GDM1 (cell line): Measurements from ENCODE around the gene GPR132.

Experiments used
- DNase-seq: peaks from one replicate; lab custom pipeline; 2025; lab: John Stamatoyannopoulos, UW

Gene GPR132

DNA sequence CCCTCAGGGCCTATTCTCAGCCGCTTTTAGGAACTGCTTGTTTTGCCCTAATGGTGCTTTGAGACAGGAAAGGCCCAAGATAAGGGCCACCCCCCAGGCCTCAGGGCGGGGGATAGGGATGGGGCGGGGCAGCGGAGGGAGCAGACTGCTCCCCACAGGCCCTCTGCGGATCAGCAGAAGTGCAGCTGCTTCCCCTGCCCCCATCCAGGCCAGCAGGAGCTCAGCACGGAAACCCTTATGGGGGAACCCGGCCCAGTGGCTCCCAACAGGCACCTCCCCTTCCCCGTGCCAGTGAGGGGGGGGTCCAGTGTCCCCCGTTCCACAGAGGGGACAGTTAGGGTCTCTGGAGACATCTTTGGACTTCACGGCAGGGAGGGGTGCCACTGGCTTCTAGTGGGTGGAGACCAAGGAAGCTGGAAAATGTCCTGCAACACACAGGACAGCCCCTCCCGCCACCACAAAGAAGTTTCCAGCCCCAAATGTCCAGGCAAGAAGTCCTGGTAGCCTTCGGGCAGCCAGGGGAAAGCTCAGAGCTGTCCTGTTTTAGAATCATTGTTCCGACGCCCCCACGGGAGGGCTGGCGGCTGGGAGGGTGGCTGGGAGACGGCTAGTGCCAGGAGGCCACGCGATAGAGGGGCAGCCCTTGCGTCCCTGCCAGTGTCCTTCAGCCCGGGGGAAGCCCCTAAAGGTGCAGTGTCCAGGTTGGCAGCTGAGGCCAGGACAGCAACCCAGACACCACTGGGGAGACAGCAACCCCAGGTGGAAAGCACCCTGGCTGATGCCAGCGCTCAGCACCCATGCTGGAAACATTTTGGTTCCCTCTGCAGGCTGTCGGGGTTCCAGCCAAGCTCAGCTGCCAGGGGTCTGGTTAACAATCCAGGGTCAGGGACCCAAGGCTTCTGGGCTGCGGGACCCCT lies 10.4 kb upstream of the GPR132 start:
- DNase-seq: peak; percentile 82

DNA sequence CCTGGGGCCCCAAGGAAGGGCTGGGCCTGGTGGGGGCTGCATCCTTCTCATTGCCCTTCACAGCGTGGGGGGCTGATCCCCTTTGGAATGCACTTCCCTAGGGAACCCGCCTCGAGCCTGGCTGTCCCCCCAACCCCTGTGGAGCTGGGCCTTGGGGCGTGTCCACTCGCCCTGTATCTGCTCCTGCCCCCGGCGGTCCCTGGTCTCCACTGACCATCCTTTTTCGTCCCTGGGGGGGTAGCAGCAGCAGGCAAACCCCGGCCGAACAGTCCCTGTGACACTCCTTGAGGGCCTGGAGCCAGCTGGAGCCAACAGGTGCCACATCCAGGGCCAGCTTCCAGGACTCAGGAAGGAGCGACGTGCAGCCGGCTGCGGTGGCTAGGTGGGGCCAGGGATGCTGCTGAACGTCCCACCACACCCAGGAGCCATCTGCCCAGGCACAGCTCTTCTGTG lies 9.4 kb upstream of the GPR132 start:
- no peak for DNase-seq

DNA sequence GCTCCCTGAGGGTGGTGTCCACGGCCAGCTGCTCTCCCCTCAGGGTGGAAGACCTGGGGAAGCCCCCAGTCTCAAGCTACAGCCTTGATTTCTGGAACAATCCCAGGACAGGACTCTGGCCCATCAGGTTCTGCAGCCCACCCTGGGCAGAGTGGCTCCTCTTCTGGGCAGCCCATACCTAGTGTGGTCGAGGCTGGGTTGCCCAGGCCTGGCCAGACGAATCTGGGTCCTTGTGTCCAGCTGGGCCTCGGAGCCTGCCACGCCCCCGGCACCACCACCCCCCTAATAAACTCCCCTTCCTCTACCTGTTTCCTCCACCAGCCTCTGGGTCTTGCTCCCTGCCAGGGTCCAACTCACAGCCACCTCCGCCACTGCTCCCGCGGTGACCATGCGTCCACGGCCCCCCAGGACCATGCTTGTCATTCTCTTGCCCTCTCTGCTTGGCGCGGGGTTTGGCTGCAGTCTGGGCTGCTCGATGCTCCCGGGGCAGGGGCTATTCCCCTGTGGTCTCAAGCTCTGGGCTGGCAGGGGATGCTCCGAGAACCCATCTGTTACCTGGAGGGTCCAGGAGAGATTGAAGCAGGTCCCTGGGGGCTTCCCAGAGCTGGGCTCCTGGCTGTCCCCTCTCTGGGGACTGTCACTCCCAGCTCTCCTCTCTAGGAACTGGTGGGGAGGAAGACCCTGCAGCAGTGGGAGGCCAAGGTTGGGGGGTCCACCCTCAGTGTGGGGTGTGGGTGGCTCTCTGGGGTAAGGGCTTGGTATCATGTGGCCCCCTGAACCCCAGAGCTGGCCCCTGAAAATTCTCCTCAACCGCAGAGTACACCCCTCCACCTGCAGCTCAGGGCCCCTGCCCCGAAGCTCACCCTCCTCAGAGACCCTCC lies 8.7 kb upstream of the GPR132 start:
- no peak for DNase-seq

DNA sequence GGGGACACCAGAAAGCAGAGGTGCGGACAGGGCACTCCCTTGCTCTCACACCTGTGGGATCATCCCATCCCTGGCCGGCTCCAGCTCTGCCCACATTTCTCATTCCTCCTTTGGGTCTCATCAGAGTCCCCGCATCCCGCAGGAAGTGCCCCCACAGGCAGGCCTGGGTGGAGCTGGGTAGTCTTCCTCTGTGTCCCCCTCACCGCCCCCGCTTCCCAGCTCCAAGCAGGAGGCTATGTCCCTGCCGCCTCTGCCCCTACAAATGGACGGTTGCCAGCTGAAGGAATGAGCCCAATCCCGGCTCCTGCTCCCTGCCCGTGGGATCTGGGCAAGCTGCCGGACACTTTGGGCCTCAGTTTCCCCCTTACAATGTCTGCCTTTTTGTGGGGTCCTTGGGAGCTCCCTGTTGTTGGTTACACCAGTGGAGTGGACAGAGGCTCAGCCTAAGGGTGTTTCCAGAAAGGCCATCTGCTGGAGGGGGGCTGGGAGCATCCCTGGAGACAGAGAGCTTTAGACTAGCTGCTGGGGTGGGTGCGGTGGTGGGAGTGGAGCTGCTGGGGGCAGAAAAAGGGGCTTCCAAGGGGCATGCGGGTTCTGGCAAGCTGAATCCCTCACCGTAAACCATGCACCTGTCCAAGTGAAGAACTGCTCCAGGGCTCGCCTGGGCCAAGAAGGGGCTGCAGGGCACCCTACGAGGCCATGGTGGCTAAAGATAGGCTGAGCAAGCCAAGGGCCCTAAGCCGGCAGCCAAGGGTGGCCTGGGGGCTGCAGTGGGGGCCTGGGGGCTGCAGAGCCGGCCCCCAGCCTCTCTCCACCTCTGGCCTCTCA lies 7.9 kb upstream of the GPR132 start:
- no peak for DNase-seq

DNA sequence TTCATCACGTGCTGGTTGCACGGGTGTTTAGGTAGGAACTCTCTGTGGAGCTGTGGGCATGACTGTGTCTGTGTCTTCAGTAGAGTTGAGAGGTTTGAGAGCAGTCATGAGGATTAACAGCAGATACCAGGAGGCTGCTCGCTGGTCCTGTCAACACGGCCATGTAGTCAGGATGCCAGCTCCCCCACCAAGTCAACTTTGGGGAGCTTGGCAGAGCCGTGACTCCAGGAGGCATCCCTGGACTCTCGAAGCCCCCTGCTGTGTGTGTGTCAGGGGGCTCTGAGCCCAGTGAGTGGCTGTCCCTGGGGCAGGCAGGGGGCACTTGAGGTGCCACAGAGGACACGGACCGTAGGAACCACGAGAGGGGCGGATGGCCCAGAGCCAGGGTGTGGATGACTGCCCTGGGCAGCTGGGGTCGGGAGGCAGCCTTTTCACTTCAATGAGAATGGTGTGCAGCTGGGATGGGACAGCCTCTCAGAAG lies 7.2 kb upstream of the GPR132 start:
- DNase-seq: no peak

DNA sequence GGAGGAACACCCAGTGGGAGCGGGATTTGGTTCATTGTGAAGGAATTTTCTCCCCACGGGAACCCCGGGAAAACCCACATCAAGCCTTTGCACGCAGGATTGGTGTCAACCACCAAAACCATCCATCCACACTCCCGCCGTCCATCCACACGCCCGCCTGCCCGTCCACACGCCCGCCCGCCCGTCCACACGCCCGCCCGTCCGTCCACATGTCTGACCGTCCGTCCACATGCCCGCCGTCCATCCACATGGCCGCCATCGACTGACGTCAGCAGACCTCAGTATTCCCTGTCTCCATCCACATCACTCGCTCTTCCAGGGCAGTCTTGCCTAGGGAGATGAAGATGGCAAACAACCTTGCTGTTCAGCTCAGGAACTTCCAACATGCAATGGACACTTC lies 6.7 kb upstream of the GPR132 start:
- no peak for DNase-seq

DNA sequence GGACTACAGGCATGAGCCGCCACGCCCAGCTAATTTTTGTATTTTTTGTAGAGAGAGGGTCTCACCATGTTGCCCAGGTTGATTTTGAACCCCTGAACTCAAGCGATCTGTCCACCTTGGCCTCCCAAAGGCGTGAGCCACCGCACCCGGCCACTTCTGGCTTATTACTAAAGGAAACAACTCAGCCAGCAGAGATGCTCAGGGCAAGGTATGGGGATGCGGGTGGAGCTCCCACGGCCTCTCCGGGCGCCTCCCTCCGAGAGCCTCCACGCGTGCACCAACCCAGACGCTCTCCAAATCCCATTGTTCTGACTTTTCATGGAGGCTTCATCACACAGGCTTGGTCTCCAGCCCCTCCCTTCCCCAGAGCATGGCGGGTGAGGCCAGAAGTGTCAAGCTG lies 6.1 kb upstream of the GPR132 start:
- DNase-seq: no peak

DNA sequence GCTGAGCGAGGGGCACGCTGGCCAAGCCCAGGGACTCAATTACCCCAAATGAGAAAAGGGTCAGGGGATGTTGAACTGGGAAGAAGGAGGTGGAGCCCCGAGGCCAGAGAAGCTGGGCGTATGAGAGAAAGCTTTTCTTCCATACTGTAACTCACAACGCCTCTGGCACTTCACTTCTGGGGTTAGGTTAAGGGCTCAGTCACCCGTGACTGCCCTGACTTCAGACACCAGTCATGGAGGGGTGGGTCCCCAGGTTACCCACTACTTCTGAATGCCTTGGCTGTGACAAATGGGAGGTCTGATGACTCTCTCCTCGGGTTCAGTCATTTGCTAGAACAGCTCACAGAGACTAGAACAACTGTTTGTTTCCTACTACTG lies 5.5 kb upstream of the GPR132 start:
- DNase-seq: no peak

DNA sequence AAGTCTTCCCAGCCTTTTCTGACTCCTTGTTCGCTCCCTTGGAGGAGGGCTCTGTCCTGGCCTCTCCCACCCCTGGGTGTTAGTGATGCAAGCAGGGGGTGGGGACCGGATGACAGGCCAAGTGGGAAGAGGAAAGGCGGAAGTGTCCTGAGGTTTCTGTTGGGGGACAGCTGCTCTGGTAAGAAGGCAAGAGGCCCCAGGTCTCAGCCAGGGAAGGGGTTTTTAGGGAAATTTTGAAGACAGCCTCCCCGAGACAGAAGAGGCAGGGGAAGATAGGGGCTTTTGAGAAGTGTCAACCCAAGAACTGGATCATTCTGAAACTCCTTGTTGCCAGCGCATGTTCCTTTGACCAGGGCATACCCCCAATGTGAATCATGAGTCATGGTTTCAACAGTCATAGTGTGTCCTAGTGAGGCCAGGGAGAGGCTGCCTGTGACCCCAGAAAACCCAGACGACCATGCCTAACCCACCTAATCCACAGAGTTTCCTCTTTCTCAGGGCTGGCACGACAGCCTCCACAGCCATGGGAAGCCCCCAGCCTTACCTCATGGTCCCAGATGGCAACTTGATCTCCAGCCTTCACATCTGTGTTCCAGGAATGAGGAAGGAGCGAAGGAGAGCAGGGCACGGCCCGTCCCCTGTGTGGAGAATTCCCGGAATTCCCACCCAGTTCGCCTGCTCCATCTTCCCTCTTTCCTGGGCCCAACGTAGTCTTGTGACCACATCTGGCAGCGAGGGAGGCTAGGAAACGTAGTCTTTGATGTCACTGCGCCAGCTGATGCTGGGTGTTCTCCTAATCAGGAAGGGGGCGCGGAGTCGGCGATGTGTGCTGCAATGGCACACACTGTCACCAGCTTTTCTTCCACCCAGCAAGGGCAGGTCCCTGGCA lies 4.9 kb upstream of the GPR132 start:
- no peak for DNase-seq

DNA sequence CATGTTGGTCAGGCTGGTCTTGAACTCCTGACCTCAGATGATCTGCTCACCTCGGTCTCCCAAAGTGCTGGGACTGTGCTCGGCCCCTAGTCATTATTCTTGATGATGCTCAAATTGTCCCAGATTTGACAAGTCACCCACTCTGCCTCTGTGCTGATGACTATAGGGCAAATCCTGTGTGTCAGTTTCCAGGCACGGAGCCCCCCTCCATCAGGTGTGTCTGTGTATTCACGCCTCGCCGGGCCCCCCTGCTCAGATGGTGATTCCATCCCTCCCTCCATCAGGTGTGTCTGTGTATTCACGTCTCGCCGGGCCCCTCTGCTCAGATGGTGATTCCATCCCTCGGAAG lies 4.3 kb upstream of the GPR132 start:
- no peak for DNase-seq

DNA sequence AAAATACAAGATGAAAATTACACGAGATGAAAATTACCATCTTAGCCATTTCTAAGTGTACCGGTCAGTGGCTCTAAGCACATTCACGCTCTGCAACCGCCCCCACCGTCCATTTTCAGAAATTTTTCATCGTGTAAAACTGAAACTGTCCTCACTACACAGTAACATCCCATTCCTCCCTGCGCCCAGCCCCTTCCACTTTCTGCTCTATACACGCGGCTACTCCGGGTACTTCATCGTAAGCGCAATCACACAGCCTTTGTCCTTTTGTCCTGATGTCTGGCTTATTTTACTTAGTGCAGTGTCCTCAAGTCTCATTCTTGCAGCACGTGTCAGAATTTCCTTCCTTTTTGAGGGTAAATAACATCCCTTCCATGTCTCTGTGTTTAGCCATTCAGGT lies 3.6 kb upstream of the GPR132 start:
- DNase-seq: no peak

DNA sequence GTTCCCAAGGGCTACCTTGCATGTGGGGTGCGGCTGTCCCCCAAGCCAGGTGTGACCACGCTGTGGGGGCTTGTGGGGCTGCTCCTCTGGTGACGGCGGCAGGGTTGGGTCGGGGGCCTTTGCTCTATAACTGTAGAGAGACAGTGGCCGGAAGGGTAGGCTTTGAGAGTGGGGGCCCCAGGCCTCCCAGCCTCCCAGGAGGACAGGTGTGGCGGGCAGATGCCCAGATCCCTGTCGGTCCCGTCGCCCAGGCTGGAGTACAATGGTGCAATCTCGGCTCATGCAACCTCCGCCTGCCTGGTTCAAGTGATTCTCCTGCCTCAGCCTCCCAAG lies 2.7 kb upstream of the GPR132 start:
- DNase-seq: no peak

DNA sequence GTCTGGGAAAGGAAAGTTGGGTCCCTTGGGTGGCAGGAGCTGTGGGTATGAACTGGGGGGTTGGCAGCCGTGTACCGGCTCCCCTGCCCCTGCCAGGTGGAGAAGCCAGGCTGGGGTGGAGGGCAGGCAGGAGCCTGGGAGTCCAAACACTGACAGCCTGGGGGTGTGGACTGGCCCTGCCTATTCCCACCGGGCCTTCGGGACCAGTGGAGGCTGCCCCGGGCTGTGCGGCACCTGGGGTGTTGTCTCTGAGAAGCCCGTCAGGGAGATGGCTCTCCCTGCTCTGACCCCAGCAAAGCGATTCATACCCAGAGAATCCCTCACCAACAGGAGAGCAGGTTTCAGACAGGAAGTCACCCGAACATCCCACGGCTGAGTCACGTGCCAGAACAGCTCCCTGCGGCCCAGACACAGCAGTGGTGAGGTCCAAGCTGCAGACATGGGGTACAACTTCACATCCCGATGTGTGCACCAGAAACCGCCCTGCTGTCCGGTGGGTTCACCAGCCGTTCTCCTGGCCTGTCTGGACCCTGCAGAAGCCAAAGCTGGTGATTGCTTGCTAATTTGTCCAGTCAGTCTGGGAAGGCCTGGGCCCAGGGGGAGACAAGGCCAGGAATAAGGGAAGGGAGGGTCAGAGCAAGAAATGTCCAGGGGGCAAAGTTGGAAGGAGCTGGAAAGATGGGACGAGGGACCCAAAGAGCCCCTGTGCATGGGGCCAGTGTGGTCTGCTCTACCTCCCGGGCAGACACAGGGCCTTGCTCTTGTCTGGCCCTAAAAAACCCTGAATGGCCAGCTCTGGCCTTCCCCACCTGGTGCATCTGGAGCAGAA lies 2.1 kb upstream of the GPR132 start:
- DNase-seq: peak; percentile 24

DNA sequence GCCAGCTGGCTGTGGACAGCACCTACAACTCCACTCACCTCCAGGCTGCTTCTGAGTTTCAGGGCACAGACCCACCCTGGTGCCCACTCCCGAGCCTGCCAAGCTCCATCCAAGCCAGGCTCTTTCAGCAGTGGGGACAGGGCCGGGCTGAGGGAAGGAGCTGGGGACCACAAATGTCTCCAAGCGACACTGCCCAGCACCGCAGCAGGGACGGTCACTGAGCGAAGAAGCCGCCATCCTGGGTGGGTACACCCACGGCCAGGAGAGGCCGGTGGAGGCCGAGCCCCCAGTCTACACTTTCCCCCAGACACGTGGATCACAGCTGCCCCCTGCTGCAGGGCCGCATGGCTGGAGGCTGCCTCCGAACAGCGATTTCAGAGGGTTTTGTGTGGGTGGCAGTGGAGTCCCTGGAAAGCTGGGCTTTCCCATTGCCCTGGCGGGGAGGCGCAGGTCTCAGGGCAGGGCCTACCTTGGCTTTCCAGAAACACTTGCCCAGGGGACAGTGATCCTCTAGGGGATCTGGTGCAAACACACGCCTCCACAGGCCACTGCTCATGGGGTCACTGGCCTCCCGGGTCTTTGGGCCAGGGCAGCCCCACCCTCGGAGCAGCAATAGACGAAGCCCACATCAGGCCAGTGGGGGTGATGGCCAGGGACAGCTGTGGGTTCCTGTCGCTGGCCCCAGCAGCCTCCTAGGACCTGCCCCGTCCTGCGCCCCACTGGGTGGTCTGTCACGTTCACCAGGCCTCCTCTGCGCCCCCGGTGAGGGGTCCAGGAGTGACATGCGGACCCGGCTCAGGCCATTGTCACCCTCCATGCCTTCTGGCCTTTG lies 1.2 kb upstream of the GPR132 start:
- no peak for DNase-seq

DNA sequence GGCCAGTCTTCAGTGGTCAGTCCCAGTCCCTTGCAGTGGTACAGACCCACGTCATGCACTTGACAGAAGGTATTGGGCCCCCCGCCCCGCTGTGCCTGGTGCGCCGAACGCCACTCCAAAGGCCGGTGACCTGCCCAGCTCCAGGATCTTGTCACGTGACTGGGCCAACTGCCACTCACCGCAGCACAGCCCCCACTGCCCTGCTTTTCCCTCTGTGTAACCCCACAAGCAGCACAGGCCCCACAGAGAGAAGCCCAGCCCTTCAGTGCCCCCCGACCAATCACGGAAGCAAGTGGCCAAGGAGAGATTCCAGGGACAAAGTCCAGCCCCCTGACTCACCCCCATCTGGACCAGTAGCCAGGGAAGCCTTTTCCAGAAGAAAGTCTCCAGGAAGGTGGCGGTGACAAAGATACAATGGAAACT lies 498 bp downstream of the GPR132 start:
- no peak for DNase-seq

DNA sequence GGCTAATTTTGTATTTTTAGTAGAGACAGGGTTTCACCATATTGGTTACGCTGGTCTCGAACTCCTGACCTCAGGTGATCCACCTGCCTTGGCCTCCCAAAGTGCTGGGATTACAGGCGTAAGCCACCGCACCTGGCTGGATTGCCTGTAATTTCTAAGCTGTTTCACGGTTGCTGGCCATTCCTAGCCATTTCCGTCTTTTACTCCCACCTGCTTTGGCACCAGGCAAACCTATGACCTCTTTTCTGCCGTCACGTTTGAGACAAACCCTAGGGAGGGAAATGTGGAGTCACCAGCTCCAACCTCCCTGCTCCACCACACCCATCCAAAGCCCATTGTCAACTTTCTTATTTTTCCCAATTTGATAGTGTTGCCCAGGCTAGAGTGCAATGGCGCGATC lies 1.2 kb downstream of the GPR132 start:
- no peak for DNase-seq

DNA sequence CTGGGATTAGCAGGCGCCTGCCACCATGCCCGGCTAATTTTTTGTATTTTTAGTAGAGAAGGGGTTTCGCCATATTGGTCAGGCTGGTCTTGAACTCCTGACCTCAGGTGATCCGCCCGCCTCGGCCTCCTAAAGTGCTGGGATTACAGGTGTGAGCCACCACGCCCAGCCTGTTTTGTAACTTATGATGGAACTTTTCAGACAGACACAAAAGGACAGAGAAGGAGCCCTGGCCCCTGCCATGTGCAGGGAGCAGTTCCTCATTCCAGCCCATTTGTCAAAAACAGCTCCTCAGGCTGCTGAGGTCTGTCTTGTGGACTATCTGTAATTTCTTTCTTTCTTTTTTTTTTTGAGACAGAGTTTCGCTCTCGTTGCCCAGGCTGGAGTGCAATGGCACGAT lies 1.7 kb downstream of the GPR132 start:
- DNase-seq: peak; percentile 51

DNA sequence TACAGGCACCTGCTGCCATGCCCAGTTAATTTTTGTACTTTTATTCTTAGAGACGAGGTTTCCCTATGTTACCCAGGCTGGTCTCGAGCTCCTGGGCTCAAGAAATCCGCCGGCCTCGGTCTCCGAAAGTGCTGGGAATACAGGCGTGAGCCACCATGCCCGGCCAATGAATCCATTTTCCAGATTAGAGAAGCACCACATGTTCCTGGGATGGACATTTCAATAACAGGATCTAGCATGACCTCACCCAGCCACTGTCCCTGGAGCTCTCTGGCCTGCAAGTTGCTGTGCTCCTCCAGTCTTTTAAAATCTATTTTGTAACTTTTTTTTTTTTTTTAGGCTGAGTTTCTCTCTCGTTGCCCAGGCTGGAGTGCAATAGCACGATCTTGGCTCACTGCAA lies 2.2 kb downstream of the GPR132 start:
- DNase-seq: no peak

DNA sequence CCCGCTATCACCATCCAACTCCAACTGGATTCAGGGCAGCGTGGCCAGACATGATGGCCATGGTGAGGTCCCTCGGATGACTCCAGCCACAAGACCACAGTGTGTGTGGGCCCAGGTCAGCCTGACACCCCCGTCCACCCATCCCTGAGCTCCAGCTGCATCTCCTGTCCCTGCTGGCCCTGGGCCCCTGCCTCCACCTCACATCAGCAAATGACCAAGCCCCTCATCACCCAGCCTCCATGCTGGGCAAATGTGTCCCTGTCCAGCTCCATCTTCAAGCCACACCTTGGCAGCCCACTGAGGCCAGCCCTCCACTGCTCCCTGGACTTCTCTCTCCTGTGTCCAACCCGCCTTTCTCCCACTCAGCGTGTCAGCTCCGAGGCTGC lies 3.2 kb downstream of the GPR132 start:
- DNase-seq: no peak
